HG03575 (cell line): ENCODE measurements around the gene GTF2A1.

Experiments
- ATAC-seq: cut with Tn5 transposase; IDR thresholded peaks from one replicate; pipeline ENCODE4 v1.9.1; 2021; ENCODE audit not compliant: unreplicated experiment, insufficient number of reproducible peaks, low FRiP score; ENCODE audit errors: extremely low read depth

Gene GTF2A1

DNA sequence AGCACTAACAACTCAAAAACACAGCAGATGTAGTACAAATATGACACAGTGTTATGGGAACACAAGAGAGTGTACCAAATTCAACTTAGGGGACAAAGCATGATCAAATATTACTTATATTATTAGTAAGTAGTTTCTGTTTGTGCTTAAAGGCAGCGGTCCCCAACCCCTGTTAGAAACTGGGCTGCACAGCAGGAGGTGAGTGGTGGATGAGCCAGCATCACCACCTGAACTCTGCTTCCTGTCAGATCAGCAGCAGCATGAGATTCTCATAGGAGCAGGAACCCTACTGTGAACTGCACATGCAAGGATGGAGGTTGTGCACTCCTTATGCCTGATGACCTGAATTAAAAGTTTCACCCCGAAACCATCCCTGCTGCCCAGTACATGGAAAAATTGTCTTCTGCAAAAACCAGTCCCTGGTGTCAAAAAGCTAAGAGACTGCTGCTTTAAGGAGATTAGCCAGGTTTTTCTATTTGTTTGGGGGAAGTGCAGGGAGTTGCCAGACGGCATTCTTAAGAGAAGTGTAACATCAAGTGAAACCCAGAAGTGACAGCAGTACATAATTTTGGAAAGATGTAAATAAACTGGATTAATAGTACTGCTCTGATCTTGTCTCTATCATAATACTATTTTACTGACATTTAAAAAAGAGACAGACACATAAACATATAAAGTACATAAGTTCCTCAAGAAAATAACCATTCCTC, 26.7 kb downstream of the GTF2A1 start:
- ATAC-seq: no peak

DNA sequence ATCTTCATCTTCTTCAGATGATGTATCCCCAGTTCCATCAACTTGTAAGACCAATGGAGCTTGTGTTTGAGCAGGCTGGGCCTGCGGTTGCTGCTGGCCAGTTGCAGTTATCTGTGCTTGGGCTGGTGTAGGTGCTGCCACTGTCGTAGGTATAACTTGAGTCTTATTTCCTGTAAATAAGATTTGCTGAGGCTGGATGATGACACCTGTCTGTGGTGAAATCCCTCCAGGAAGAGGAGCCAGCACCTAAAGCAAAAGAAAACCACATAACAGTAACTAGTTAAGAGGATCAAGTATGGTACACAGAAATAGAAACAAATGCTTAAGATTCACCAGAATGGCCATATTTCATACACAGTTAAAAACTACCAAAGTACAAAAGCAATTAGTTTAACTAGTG, 28.2 kb downstream of the GTF2A1 start:
- no peak for ATAC-seq

GRCh38 chr14:81187832-81188522, 32.8 kb downstream of the GTF2A1 start:
- ATAC-seq: peak; percentile 70

DNA sequence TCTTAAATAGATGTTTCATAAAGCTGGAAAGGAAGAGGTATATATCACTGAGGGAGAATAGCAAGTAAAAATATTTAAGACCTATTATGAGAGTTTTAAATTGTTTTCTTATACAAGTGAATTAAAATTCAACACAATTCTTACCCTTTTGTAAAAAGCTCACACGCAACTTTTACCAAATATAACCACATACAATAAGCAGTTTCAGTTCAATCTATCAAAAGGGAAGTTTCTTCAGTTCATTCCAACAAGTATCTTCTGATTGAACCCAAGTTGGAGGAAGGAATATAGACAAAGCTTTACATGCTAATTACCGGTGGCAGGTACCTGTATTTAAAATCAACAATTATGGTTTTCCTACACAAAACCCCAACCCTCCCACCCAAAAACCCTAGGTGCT, 41.1 kb downstream of the GTF2A1 start:
- ATAC-seq: no peak

- peak; percentile 41 for ATAC-seq
These were observed 42.7 kb downstream of the GTF2A1 start for GRCh38 chr14:81178063-81178462.

DNA sequence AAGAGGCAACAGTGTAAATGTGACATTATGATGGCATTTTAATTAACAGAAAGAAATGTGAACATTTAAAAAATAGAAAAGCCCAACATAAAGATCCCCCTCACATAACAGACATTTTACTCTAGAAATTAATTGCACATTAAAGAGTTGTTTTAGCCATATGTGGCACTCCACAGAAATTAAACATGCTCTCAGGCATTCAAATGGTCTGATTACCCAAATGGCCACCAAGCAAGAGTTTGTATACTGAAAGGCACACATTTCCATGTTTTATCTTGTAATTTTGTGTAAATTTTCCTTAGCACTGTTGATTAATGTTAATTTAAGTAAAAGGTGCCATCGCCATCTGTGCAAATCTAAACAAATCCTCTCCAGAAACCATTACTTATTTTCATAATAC, 43.5 kb downstream of the GTF2A1 start:
- ATAC-seq: no peak

DNA sequence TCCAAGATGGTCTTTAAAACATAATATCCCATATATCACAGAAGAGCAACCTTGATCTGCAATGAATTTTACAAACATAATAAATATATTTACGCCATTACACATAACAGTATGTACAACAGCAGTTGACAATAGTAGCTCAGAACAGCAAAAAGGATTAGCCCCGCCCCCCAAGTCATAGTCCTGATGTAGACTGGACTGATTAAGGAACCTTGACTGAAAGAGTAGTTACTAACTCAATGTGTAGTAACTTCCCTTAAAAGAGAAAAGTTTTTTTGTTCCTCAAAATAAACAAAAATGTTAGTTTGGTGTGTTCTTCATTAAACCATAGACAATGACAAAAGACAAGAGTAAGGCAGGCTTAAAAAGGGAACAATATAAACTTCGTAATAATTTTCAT, 44.5 kb downstream of the GTF2A1 start:
- no peak for ATAC-seq

DNA sequence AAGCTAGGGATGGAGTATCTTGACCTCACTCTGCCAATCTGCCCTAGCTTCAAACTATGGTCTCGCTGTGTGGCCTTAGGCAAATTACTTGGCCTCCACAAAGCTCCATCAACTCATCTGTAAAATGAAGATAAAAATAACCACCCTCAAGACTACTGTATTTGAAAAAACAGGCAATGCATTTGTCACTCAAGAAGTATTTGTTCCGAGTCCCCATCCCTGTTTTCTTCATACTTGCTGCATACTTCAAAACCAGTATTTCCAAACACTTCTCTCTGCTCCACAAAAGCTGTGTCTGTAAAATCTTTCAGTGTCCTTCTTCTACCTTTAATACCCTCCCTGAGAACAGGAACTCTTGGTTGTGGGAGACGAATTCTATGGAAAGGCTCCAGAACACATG, 47.9 kb downstream of the GTF2A1 start:
- ATAC-seq: peak; percentile 5

- ATAC-seq: peak; percentile 20
These were observed 48.4 kb downstream of the GTF2A1 start for GRCh38 chr14:81172353-81172752.

DNA sequence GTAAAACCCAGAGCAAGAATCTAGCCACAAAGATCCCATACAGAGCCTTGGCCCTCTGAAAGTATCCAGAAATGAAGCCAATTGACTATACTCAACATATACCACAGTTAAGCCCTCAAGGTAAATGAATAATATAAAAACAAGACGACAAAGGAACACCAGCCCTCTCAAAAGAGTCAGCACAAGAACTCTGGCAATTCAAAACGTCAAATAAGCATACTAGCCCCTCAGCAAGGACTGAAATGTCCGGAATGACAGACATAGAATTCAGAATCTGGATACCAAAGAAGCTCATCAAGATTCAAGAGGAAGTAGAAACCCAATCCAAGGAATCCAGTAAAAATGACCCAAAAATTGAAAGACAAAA, 49.9 kb downstream of the GTF2A1 start:
- no peak for ATAC-seq

GRCh38 chr14:81170104-81170828, 50.5 kb downstream of the GTF2A1 start:
- ATAC-seq: peak; percentile 81

- ATAC-seq: no peak
These were observed 51.1 kb downstream of the GTF2A1 start for GRCh38 chr14:81169711-81170103.

GRCh38 chr14:81169267-81169666, 51.5 kb downstream of the GTF2A1 start:
- ATAC-seq: no peak

- no peak for ATAC-seq
These were observed 54.6 kb downstream of the GTF2A1 start for GRCh38 chr14:81166121-81166520.

GRCh38 chr14:81165188-81165587, 55.6 kb downstream of the GTF2A1 start:
- no peak for ATAC-seq

- ATAC-seq: peak; percentile 90
These were observed 56.5 kb downstream of the GTF2A1 start for GRCh38 chr14:81164167-81164774.

DNA sequence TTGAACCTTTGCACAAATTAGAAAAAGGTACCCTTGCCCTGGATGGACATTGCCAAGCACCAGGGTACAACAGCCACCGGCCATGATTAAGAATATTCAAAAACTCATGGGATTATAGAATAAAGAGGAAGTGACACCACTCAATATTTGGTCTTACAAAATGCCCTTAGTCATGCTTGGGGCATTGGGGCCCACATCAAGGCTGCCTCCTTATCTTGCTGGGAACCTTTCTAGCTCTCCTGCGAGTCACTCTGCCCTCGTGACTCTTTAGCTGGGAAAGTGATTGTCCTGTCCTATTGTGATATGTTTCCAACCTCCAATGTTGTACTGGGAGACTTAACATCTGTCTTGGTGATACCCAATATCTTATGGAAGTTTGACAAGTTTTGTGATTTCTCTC, 57.8 kb downstream of the GTF2A1 start:
- no peak for ATAC-seq

DNA sequence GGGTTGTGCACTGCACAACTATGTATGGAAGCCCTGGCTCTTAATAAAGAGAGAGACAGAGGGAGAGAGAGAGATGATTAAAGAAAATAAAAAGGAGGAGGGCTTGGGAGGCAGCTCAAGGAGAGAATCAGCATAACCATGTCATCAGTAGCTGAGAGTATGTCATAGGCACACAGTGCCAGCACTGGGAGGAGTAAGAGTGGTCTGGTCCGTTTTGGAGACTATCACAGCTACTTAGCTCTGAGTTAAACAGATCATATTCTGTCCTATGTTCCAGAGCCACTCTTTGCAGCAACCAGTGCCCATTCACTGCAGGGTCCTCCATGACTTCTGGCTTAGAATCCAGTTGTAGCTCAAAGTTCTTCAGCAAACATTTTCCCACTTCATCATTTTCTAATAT, 59.0 kb downstream of the GTF2A1 start:
- ATAC-seq: no peak

- ATAC-seq: no peak
These were observed 59.7 kb downstream of the GTF2A1 start for GRCh38 chr14:81161088-81161487.

- no peak for ATAC-seq
These were observed 63.3 kb downstream of the GTF2A1 start for GRCh38 chr14:81157431-81157830.
